ENCODE data around the gene GRIN2D.

The GRIN2D gene

DNA sequence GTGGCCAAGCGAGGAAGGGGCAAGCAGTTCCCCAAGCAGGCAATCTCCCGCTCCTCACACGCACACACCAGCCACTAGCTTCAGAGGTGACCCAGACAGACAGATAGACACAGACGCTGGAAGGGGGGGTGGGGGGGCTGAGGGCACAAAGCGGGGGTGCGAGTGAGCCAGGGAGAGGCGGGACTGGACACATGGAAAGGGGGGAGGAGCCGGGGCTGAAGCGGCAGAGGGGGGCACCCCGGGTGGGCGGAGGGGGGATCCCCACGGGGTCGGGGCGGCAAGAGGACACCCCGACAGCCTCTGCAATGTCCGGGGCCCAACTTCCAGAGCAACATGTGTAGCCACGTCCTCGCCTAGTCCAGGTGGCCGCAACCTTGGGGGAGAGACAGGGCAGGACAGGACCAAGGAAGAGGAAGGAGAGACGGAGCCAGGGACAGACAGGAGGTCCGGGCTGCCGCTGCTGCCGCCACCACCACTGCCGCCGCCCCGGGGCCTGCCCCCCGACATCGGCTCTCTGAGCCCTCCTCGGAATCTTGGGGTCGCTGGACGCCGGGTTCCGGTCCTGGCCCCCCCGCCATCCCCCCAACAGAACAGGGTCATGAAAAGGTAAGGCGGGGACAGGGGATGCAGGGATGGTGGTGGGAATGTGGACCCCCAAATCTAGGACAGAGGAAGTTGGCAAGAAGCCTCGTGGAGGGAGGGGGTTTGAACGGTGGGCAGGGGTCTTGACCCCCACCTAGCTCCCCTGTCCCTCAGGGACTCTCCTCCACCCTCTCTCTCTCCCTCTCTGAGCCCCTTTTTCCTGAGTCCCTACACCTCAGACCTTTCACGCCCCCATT lies 1.1 kb downstream of the GRIN2D start:
- peak overlapping the region; percentile 76 for H3K27ac ChIP-seq
- TF ChIP-seq ZFX (IDR thresholded peaks at IDR 0.05; ENCODE audit: borderline replicate concordance), result no peak
- TF ChIP-seq, protein P1, sequence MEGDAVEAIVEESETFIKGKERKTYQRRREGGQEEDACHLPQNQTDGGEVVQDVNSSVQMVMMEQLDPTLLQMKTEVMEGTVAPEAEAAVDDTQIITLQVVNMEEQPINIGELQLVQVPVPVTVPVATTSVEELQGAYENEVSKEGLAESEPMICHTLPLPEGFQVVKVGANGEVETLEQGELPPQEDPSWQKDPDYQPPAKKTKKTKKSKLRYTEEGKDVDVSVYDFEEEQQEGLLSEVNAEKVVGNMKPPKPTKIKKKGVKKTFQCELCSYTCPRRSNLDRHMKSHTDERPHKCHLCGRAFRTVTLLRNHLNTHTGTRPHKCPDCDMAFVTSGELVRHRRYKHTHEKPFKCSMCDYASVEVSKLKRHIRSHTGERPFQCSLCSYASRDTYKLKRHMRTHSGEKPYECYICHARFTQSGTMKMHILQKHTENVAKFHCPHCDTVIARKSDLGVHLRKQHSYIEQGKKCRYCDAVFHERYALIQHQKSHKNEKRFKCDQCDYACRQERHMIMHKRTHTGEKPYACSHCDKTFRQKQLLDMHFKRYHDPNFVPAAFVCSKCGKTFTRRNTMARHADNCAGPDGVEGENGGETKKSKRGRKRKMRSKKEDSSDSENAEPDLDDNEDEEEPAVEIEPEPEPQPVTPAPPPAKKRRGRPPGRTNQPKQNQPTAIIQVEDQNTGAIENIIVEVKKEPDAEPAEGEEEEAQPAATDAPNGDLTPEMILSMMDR (IDR thresholded peaks at IDR 0.05), result no peak

DNA sequence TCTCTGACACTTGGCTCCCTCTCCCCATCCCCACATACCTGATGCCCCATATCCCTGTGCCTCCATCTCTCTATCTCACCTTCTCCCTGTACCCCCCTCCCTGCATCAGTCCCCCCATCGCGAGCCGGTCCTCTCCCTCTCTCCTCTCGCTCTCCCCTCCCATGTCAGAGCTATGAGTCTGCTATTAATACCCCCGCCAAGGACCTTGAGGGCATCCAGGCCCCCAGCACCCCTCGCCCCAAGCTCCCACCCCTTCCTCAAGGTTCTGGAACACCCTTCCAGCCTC lies 1.6 kb downstream of the GRIN2D start:
- no peak overlapping the region for H3K27ac ChIP-seq
- TF ChIP-seq ZFX (IDR thresholded peaks at IDR 0.05; ENCODE audit: borderline replicate concordance), result no peak
- TF ChIP-seq, protein P1 (IDR thresholded peaks at IDR 0.05), result no peak

DNA sequence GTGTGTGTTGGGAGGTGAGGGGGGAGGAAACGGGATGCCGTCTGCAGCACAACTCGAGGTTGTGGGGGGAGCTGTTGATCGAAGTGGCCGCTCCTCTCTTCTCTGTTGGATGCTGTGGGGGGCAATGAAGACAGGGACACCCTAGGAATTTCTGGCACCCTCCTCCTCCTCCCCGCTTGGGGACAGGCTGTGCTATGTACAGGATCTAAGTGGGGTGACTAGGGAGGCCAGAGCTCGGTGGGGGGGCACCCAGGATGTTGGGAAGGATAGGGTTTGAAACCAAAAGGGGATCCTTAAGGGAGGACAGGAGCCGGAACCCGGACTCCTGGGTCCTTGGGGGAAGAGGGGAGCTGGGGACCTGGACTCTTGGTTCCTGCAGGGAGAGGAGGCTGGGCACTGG lies 2.0 kb downstream of the GRIN2D start:
- TF ChIP-seq, protein P1 (IDR thresholded peaks at IDR 0.05), result no peak
- TF ChIP-seq ZFX (IDR thresholded peaks at IDR 0.05; ENCODE audit: borderline replicate concordance), result no peak
- H3K27ac ChIP-seq, result 0 out of 2 replicates have a peak overlapping the region, but pooled peaks have one; percentile 10

DNA sequence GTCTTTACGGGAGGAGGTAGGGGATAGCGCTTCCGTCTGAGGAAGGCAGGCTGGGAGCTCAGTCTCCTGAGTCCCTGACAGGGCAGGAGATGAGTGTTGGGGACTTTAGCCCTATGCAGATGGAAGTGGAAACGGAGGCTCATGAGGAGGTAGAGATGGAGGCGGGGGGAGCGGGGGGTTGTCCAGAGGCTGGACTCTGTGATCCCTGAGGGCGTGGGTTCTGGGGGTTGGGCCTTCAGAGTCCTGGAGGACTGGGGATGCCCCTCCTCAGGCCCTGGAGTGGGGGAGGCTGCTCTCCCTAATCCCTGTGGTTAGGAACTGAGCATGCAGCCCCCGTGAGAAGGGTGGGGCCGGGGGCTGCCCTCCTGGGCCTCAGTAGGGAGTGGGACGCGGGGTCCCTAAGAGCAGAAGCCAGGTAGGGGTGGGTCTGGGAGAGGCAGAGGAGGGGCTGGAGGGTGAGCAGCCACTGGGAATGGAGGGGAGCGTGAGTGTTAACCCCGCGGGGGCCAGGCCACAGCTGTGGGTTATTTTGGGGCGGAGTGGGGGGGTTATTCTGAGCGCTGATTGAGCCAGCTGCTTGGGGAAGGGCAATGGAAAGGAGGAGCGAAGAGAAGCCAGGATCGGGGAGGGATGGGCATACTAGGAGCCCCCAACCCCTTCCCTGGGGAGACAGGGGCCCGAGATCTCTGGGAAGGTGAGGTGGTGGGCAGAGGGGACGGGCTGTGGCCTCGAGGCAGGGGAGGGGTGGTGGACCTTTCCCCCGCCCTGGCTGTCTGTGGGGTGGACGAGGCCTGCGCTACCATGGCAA lies 2.8 kb downstream of the GRIN2D start:
- TF ChIP-seq, protein P1 (IDR thresholded peaks at IDR 0.05), result no peak
- no peak for TF ChIP-seq ZFX (IDR thresholded peaks at IDR 0.05; ENCODE audit: borderline replicate concordance)
- 0 out of 2 replicates have a peak overlapping the region, but pooled peaks have one; percentile 10 for H3K27ac ChIP-seq

DNA sequence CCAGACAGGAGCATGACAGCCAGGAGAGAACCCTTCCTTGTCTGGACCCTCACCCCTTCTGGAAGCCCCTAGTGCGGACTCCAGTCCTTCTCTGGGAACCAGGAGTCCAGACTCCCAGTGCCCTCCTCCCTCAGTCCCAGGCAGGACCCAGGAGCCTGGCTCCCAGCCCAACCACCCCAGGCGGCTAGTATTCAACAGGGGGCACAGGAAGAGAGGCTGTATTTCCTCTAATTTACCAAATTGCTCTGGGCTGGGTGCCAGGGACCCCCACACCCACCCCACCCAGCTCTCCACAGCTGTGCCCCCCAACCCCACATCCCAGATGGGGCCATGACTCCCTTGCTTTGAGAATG lies 3.3 kb downstream of the GRIN2D start:
- TF ChIP-seq ZFX (IDR thresholded peaks at IDR 0.05; ENCODE audit: borderline replicate concordance), result no peak
- TF ChIP-seq, protein P1 (IDR thresholded peaks at IDR 0.05), result no peak
- no peak overlapping the region for H3K27ac ChIP-seq

DNA sequence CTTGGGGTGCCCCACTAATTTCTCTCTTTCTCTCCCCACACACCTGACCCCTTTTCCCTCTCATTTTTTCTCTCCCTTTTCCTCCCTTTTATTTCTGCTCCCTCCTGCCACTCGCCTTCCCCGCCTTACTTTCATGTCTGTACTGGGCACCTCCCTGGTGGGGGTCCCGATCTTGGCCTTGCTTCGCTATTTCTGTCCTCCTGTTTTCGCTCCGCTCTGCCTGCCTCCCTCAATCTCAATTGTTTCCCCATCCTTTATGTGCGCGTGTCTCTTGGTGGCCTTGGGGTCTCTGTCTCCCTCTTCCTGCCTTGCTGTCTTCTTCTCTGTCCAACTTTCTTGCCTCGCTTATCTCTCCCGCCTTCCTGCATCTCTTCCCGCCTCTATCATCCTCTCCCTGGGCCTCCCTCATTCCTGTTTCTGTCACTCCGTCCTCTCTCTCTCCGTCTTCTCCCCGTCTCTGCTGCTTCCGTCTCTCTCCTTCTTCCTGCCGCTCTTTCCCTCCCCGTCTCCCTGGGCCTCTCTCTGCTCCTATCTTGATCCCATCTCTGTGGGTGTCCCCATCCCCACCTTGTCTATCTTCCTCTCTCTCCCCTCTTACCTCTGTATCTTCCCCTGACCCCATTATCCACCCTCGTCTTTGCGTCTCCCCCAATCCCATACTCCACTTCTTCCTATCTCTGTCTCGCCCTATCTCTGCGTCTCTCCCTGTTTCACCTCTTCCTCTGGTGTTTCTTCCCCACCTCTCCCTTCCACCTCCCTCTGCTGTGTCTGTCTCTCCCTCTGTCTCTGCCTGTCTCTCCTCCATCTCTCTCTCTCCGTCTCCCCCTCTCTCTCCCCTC lies 4.0 kb downstream of the GRIN2D start:
- H3K27ac ChIP-seq, result peak overlapping the region; percentile 96
- TF ChIP-seq, protein P1 (IDR thresholded peaks at IDR 0.05), result no peak
- TF ChIP-seq ZFX (IDR thresholded peaks at IDR 0.05; ENCODE audit: borderline replicate concordance), result no peak

All from 22Rv1 (cell line).